GM13976 (cell line): ENCODE measurements around the gene GAGE10.
"Not testable (repeated sequence)": the region's sequence is repeated elsewhere in the genome, so short reads cannot be mapped to it uniquely, and the experiment has no call there.

Experiments
- DNase-seq: peaks from one replicate; pipeline ENCODE4 v3.0.0; 2012; ENCODE audit warnings: low spot score
- CTCF ChIP-seq: IDR thresholded peaks from 2 replicates; pipeline ENCODE4 v1.5.1; 2012; ENCODE audit warnings: borderline replicate concordance, mild to moderate bottlenecking; ENCODE audit not compliant: insufficient read depth; ENCODE audit errors: extremely low read depth, missing control alignments, control extremely low read depth
- in situ Hi-C: fragments of 300-500 bp; cut with MboI; formaldehyde crosslinking; loops from one replicate; pipeline ENCODE4 v1.12.0; 2022; ENCODE audit warnings: low sequenced_read_pairs, mixed read lengths, inconsistent platforms; ENCODE audit not compliant: unreplicated experiment

Gene GAGE10

GRCh38 chrX:49300703-49301102 lies 2.7 kb upstream of the GAGE10 start:
- no peak for TF ChIP-seq CTCF
- DNase-seq: no peak
- in situ Hi-C loops: no loop called here

GRCh38 chrX:49307775-49308174 lies 4.3 kb downstream of the GAGE10 start:
- DNase-seq, in situ Hi-C loops: not testable (repeated sequence)

GRCh38 chrX:49308604-49309269 lies 5.3 kb downstream of the GAGE10 start:
- no peak for TF ChIP-seq CTCF
- in situ Hi-C loops: no loop called here
- no peak for DNase-seq

GRCh38 chrX:49309401-49309981 lies 6.0 kb downstream of the GAGE10 start:
- in situ Hi-C loops: no loop called here
- no peak for DNase-seq
- no peak for TF ChIP-seq CTCF

GRCh38 chrX:49310371-49310770 lies 6.9 kb downstream of the GAGE10 start:
- DNase-seq: no peak
- TF ChIP-seq CTCF: no peak
- in situ Hi-C loops: no loop called here

GRCh38 chrX:49312176-49312575 lies 8.7 kb downstream of the GAGE10 start:
- no peak for DNase-seq
- TF ChIP-seq CTCF: no peak
- in situ Hi-C loops: no loop called here

- in situ Hi-C loops: no loop called here
- DNase-seq: no peak
- TF ChIP-seq CTCF: no peak
Observed at GRCh38 chrX:49316085-49316484, 12.6 kb downstream of the GAGE10 start.

GRCh38 chrX:49321737-49322136 lies 18.3 kb downstream of the GAGE10 start, which contains the start of gene GAGE12J:
Gene GAGE12J, plus strand, starts transcription at chrX:49322037. Its CDS starts 1,157 bp downstream, at chrX:49323194.
- in situ Hi-C loops, DNase-seq: not testable (repeated sequence)

GRCh38 chrX:49322266-49322665 lies 18.8 kb downstream of the GAGE10 start:
- in situ Hi-C loops, DNase-seq: not testable (repeated sequence)

GRCh38 chrX:49323735-49324134 lies 20.3 kb downstream of the GAGE10 start:
- in situ Hi-C loops, DNase-seq: not testable (repeated sequence)

GRCh38 chrX:49330421-49330820 lies 27.0 kb downstream of the GAGE10 start:
- in situ Hi-C loops, DNase-seq: not testable (repeated sequence)
